ENCODE measurements around the gene KRTAP10-12.

The KRTAP10-12 gene

GRCh38 chr21:44712203-44713028, 15.4 kb downstream of the KRTAP10-12 start:
- DNase-seq (ENCODE audit: low read depth), result no peak

DNA sequence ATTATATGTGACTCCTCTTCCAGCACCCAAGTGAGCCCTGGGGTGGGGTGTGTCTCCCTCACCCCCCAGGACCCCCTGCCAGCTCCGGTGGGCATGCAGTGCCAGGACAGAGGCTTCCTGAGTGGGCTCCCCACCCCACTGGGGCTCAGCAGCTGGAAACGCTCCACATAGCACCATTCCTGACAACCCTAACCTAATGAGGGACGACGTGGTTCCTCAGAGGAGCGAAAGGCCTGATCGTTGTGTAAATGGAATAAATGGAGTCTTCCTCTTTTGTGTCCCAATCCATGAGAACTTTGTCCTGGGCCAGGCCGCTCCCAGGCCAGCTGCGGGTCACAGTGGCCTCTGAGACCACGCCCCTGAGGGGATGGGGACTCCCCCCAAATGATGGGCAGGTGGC, 16.2 kb downstream of the KRTAP10-12 start:
- DNase-seq (ENCODE audit: low read depth), result no peak

DNA sequence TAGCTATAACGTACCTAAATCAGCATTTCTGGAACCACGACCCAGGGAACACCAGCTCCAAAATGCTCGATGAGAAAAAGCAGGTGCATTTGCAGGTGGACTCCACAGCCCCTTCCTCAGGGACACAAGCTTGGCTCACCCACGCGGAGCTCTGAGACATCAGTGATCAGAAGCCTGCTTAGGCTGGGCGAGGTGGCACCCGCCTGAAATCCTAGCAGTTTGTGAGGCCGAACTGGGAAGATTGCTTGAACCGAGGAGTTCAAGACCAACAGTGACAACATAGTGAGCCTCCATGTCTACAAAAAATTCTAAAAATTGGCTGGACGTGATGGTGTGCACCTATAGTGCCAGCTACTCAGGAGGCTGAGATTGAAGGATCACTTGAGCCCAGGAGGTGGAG, 16.9 kb downstream of the KRTAP10-12 start:
- no peak for DNase-seq (ENCODE audit: low read depth)

DNA sequence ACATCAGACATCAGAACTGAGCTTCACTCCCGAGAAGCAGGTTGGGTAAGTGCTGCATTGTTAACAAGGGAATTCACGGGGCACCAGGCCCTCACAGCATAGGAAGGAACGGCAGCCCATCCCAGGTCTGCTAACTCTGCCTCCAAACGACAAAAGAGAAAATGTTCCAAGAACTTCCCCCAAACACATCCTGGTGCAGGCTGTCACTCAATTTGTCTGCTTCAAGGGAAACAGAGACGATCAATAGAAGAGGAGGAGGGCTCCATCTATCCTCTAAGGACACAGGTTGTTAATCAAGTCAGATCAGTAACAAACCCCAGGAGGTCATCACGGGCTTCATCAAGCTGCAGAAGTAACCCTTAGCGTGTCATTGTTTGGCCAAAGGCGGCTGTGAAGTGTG, 17.9 kb downstream of the KRTAP10-12 start:
- no peak for DNase-seq (ENCODE audit: low read depth)

DNA sequence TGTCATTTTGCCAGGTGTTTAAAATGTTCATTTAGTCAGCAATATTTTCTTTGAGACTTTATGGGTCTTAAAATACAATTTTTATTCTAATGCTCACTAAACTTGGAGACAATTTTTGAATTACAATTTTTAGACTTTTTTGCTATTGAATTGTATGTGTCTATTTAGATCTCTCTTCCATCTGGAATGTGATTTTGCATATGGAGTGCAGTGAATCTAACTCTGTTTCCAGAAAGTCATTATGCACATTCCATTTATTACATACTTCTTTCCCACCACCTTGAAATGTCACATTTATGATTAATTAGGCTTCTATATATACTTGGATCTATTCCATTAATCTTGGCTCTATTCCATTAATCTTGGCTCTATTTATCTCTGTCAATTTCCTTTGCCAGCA, 20.0 kb downstream of the KRTAP10-12 start:
- DNase-seq (ENCODE audit: low read depth), result no peak

- no peak for DNase-seq (ENCODE audit: low read depth)
These were observed 21.1 kb downstream of the KRTAP10-12 start for GRCh38 chr21:44718093-44718492.

DNA sequence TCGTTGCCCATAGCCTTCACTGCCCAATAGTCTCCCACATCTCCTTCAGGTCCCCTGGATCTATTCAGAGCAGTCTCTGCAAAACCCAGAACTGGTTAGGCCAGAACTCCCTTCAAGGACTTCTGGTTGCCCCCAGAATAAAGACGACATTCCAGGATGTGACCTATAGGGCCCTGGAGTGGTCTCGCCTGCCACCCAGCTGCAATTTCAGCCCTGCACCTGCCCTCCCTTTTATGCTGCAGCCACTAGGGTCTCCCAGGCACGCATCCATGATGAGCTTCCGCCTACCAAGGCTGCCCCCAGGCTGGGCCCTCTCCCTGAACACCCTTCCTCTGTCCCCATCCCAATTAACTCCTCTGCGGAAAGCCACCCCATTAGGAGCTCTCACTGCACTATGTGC, 21.6 kb downstream of the KRTAP10-12 start:
- DNase-seq (ENCODE audit: low read depth), result no peak

DNA sequence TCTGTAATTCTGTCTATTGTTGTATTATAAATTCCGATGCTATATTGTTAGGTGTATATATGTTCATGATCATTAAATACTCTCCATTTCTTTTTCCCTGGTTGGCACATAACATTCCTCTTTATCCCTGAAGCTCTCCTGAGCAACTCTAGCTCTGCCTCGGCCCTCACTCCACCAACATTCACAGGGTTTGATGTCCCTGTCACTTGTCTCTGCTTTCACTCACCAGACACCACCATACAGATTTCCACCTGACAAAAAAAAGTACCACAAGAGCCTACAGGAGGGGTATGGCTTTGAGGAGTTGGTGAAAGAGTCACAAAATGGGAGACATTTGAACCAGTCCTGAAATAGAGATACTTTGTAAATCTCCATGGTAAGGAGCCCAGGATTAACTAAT, 23.2 kb downstream of the KRTAP10-12 start:
- no peak for DNase-seq (ENCODE audit: low read depth)

DNA sequence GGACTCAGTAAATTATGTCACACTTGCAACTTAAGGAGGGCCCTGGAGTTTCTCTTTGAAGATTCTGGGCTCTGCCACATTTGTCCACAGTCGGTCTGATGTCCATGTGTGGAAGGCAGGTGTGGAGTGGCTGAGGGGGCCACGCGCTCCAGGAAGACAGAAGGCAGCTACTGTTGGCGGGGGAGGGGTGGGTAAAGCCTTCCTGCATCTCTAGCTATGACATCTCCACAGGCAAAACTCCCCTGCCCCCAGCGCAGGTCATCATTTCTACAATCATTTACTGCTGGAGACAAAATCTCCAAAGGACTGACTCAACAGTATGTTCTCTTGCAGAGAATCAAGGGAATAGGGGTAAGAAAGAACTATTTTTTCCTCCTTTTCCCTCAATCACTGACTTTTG, 25.8 kb downstream of the KRTAP10-12 start:
- DNase-seq (ENCODE audit: low read depth), result no peak

GRCh38 chr21:44723177-44724131, 26.5 kb downstream of the KRTAP10-12 start:
- DNase-seq (ENCODE audit: low read depth), result no peak

- no peak for DNase-seq (ENCODE audit: low read depth)
These were observed 27.2 kb downstream of the KRTAP10-12 start for GRCh38 chr21:44724196-44724595.

DNA sequence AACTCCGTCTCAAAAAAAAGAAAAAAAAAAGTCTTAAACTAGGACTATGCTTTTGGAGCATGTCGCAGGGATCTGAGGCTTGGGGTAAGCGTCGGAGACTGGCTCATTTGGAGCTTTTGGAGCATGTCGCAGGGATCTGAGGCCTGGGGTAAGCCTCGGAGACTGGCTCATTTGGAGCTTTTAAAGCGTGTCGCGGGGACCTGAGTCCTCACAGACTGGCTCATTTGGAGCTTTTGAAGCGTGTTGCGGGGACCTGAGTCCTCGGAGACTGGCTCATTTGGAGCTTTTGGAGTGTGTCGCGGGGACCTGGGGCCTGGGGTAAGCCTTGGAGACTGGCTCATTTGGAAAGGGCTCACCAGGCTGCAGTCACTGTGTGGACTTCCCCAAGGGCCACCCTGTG, 28.0 kb downstream of the KRTAP10-12 start:
- no peak for DNase-seq (ENCODE audit: low read depth)

DNA sequence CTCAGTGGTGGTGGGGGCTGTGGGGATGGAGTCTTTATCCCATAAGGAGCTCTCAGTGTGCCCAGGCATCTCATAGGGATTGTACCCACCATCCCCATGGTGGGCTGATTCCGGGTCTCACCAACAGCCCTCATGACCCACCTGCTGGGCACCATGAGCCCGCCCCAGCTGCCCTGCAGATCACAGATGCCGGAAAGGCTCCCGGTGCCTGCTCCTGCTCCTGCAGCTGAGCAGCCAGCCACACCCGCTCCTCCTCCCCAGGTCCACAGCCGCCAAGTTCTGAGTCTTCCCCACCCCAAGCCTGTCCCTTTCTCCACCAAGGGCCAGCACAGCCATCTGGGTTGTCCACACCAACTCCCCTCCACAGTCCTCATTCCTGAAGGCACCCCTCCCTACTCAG, 29.9 kb downstream of the KRTAP10-12 start:
- no peak for DNase-seq (ENCODE audit: low read depth)

DNA sequence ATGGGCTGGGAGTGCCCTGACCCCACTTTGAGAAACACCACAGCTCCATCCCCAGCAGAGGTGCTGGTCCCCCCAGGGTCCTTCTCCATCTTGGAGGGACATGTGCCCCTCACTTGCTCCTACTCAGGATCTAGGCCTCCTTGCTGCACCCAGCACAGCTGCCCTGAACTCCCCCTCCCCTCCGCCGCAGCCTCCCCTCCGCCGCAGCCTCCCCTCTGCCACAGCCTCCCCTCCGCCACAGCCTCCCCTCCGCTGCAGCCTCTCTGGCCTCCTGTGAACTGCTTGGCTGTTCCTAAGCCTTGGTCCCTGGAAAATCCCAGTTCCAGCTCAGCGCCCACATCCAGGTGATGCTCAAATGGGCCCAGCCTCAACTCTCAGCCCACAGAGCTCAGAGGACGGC, 30.3 kb downstream of the KRTAP10-12 start:
- DNase-seq (ENCODE audit: low read depth), result no peak

GRCh38 chr21:44727757-44728156, 30.8 kb downstream of the KRTAP10-12 start:
- DNase-seq (ENCODE audit: low read depth), result no peak

- DNase-seq (ENCODE audit: low read depth), result no peak
These were observed 31.7 kb downstream of the KRTAP10-12 start for GRCh38 chr21:44728716-44729115.

DNA sequence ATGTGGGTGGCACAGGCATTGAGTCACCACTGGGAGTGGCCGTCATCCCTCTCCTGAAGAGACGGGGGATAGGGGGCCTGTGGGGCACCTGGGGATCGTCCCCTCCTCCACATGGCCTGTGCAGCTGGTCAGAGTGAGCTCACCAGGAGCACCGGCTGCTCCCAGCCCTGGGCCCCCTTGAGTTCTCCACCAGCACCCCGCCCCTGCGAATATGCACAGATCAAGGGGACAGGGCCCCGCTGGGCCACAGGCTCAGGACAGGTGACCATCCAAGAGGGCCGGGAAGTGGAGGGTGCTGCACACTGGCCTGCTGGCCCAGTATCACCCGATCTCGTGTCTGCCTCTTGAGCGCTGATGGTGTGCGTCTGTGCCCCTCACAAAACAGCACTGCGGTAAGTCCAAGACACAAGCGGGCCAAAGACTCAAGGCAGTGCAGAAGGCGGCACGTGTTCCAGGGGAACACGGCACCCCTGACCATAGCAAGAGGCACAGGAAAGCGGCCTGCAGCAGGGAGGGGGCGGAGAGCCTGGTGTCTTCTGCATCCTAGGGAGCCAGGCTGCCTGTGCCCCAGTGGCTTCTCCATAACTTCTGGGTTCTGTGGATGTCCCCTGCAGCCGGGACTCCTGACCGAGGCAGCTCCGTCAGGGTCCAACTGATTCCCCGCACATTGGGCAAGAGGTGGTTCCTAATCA, 32.5 kb downstream of the KRTAP10-12 start:
- no peak for DNase-seq (ENCODE audit: low read depth)

DNA sequence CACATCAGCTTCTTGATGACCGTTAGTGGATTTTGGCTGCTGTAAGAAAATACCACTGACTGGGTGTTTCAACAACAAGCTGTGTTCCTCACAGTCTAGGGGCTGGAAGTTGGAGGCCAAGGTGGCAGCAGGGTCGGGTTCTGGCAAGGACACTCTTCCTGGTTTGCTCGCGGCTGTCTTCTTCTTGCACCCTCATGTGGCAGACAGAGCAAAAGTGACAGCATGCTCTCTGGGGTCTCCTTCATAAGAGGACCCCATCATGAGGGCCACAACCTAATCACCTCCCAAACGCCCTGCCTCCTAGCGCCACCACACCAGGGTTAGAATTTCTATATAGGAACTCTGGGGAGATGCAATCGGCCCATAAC, 33.0 kb downstream of the KRTAP10-12 start:
- DNase-seq (ENCODE audit: low read depth), result no peak

DNA sequence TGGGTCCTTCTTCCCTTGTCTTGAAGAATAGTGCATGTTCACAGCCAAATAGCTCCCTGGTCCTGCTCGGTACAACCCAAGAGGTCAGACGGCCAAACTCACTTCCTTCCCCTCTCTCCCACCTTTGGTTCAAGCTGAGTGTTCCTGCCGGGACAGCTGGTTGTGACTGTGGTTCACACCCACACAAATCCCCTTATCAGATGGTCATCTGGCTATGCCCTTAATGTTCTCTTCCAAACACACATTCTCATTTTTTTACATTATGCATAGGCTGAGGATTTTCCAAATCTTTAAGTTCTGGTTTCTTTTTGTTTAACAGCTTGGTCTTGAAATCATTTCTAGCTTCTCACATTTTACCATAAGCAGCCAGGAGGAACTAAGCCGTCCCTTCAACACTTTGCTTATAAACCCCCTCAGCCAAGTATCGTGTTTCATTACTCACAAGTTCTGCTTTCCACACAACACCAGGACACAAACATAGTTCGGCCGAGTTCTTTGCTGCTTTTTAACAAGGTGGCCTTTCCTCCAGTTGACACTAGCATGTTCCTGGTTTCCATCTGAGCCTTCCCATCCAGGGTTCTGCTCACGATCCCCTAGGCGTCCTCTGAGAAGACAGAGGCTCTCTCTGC, 34.1 kb downstream of the KRTAP10-12 start:
- DNase-seq (ENCODE audit: low read depth), result no peak

DNA sequence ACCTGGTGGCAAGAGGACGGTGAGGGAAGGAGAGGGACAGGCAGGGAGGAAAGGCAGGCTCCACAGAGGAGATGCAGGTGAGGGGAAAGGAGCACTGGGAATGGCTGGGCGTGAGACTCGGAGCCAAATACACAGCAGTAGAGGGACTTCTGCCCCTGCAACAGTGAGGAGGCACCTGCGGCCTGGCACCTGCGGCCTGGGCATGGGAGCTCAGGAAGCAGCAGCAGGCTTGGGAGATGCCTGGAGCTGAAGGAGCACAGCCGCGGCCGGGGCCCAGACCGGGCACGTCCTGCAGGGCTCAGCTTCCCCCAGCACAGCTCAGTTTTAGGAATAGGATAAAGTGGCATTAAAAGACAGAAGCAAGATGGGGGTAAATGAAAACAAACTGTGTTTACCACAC, 35.3 kb downstream of the KRTAP10-12 start:
- DNase-seq (ENCODE audit: low read depth), result no peak

DNA sequence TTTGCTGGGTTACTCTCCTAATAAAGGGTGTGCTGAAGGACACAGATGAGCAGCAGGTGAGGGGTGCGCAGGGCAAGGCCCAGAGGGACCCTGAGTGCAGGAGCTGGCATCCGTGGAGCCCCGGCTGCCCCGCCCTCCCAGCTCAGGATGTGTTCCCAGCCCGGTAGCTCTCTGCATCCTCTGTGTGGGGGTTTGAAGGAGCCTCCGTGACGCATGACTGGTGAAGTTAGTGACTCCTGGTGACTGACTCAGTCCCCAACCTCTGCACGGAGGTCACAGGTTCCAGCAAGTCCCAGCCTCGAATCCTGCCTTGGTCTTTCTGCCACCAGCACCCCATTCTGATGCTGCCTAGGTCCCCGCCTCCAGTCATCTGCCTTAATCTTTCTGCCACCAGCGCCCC, 36.0 kb downstream of the KRTAP10-12 start:
- DNase-seq (ENCODE audit: low read depth), result no peak

All from activated T-helper 1 cell treated with Interleukin-2 at 50 U/mL for 16 hours (primary cell).